GM19023 (cell line): ENCODE data around the gene EXOSC1.
A peak's percentile ranks its signal among the peaks of the same experiment; 100 is the strongest.
"Not testable (repeated sequence)": the region's sequence is repeated elsewhere in the genome, so short reads cannot be mapped to it uniquely, and the experiment has no call there.

Source experiments
- ATAC-seq: cut with Tn5 transposase; IDR thresholded peaks from one replicate; pipeline ENCODE4 v1.9.1; 2021; ENCODE audit warnings: mild to moderate bottlenecking, moderate library complexity; ENCODE audit not compliant: unreplicated experiment

EXOSC1 gene

DNA sequence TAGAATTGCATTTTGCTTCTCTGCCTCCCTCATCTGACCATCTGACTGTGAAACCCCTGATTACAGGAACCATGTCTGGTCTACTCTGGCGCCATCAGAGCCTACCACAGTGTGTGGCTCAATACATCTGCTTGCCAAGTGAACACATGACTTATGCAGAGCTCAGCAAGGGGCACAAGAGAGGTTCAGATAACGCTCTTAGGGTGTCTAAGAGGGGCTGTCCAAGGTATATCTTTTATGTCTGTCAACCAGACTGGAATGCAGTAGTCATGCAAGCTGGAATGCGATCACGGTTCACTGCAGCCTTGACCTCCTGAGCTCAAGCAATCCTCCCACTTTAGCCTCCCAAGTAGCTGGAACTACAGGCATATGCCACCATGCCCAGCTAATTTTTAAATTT is 34.4 kb downstream of the EXOSC1 start:
- ATAC-seq = no peak

GRCh38 chr10:97408496-97408992 is 37.3 kb downstream of the EXOSC1 start:
- ATAC-seq = no peak

DNA sequence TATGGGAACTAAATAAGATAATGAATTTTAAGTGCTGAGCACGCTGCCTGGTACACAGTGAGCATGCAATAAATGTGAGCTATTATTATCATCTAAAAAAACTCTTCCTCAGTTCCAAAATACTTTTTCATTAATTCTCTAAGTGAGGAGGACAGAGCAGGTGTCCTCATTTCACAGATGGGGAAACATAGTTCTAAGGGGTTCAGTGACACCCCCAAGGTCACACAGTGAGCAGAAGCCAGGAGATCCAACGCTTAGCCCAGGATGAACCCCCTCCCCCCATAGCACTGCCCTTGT is 37.9 kb downstream of the EXOSC1 start:
- ATAC-seq = no peak

- ATAC-seq = peak; percentile 95
Observed at GRCh38 chr10:97407211-97407951, 38.4 kb downstream of the EXOSC1 start.

GRCh38 chr10:97406483-97406882 is 39.3 kb downstream of the EXOSC1 start:
- ATAC-seq = not testable (repeated sequence)

DNA sequence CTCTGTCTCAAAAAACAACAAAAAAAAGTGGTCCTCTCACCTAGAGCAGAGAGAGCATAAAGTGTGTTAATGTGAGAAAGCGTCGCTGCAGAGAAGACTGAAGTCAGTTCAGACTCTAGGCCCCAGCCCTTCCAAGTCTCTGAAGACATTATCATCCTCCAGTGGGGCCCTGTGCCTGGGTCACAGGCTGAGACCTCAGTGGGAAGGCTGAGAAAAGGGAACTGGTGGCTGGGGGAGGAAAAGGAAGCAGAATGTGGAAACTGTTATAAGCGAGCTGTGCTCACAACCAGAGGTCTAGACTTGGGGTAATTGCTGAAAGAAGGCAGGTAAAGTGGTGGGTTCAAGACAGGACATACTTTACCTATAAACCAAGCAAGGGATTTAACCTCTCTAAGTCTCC is 39.7 kb downstream of the EXOSC1 start:
- ATAC-seq = no peak

DNA sequence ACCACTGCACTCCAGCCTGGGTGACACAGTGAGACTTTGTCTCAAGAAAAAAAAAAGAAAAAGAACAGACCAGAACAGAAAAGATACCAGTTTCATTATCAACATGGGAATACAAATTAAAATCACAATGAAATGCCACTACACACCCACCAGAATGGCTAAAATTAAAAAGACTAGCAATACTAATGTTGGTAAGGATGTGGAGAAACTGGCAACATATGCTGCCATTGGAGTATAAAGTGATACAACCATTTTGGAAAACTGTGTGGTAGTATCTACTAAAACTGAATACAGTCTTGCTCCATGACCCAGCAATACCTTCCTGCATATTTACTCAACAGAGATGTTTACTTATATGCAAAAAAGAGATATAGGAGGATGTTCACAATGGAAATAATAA is 41.8 kb downstream of the EXOSC1 start:
- ATAC-seq = no peak

DNA sequence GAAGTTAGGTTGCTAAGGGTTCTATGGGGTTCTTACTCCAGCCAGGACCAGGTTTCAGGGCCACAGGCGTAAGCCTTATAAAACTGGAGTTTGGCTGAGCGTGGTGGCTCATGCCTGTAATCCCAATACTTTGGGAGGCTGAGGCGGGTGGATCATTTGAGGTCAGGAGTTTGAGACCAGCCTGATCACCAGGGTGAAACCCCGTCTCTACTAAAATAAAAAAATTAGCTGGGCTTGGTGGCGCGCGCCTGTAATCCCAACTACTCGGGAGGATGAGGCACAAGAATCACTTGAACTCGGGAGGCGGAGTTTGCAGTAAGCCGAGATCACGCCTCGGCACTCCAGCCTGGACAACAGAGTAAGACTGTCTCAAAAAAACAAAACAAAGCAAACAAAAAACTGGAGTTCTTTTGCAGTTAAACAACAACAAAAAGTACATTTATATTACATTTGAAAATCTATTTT is 44.3 kb downstream of the EXOSC1 start:
- no peak for ATAC-seq

- ATAC-seq = peak; percentile 96
Observed at GRCh38 chr10:97400665-97401454, 44.9 kb downstream of the EXOSC1 start, which contains the start of gene RRP12. RRP12 (minus strand) TSS chr10:97401340; CDS start chr10:97401231, 109 bp downstream.

GRCh38 chr10:97399843-97400545 is 45.8 kb downstream of the EXOSC1 start:
- no peak for ATAC-seq

DNA sequence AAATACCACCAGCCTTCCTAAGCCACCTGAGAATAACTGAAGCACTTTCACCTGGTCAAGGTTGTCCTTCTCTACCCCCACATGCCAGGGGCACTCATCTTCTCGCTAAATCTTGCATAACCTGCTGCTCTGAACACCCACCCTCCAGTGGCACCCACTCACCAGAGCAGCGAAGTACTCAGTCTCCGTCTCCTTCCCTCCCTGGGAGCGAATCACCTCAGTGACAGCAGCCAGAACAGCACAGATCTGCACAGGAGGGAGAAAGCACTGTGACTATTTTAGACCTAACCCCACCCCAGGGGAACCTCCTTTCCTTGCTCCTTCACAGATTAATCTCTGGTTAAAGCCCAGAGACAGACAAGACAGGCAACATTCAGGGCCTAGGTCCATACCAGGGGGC is 49.8 kb downstream of the EXOSC1 start:
- ATAC-seq = no peak

GRCh38 chr10:97393034-97393573 is 52.7 kb downstream of the EXOSC1 start:
- ATAC-seq = no peak

GRCh38 chr10:97390091-97390490 is 55.7 kb downstream of the EXOSC1 start:
- ATAC-seq = no peak

DNA sequence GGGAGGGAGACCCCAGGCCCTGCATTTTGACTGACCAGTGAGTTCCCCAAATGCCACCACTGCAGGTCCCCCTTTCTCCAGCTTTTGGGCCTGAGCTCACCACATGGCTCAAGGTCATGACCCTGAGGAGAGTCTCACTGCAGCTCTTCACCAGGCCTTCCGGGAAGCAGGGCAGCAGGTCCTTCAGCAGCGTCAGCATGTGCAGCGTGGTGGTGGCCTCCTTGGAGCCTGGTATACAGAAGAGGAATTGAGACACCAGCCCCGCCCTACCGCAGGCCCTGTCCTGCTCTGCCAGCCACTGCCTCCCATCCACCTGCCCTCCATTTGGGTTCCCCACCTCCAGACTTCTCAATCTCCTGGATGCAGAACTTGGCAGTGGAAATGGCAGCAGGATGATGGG is 57.7 kb downstream of the EXOSC1 start:
- no peak for ATAC-seq
